HepG2 (cell line): ENCODE data around the gene KIAA1755. TPM values are rescaled to one million over a fixed set of nuclear protein-coding genes. Genes with fewer than 3 reads are reported as not detected.

ENCODE experiments used
- AKAP8 ChIP-seq: sonication (generic); formaldehyde crosslinking; IDR thresholded peaks from 2 replicates; pipeline ENCODE4 v1.5.1; 2020; ENCODE audit warnings: mild to moderate bottlenecking, missing genetic modification reagents
- MTF2 ChIP-seq: sonication (generic); formaldehyde crosslinking; IDR thresholded peaks from 2 replicates; pipeline ENCODE4 v1.5.0; 2020; ENCODE audit warnings: missing genetic modification reagents, borderline replicate concordance
- PITX1 ChIP-seq: sonication (generic); formaldehyde crosslinking; IDR thresholded peaks from 2 replicates; pipeline ENCODE4 v1.5.1; 2020; ENCODE audit warnings: mild to moderate bottlenecking, missing genetic modification reagents
- PLRG1 ChIP-seq: fragments of 450-650 bp; conservative IDR thresholded peaks from 2 replicates; pipeline ENCODE4 v1.6.1; 2016
- PRPF4 ChIP-seq: fragments of 200-400 bp; formaldehyde crosslinking; IDR thresholded peaks from 2 replicates; pipeline ENCODE4 v1.6.1; 2016; ENCODE audit warnings: low read length, low read depth; ENCODE audit not compliant: poor library complexity, severe bottlenecking
- SP140L ChIP-seq: sonication (generic); formaldehyde crosslinking; IDR thresholded peaks from 2 replicates; pipeline ENCODE4 v1.4.0; 2020; ENCODE audit warnings: missing genetic modification reagents, borderline replicate concordance
- TAF1 ChIP-seq: sonication (generic); formaldehyde crosslinking; IDR thresholded peaks from 2 replicates; pipeline ENCODE4 v1.4.0; 2020; ENCODE audit warnings: missing genetic modification reagents
- TCF12 ChIP-seq, 2 experiments: fragments of 450-650 bp in 1 of 2; sonication (generic) in 1 of 2; formaldehyde crosslinking in 1 of 2; IDR thresholded peaks; 2 replicates each; pipeline versions ENCODE4 v1.6.1 to v1.8.0; 2017 to 2022; ENCODE audit warnings: antibody characterized with exemption in 1 of 2, mild to moderate bottlenecking in 1 of 2, missing genetic modification reagents in 1 of 2, moderate library complexity in 1 of 2
- ZNF230 ChIP-seq: sonication (generic); formaldehyde crosslinking; IDR thresholded peaks from 2 replicates; pipeline ENCODE4 v1.4.0; 2020; ENCODE audit warnings: mild to moderate bottlenecking, missing genetic modification reagents
- ZNF567 ChIP-seq: sonication (generic); formaldehyde crosslinking; IDR thresholded peaks from 2 replicates; pipeline ENCODE4 v1.8.1; 2023; ENCODE audit warnings: mild to moderate bottlenecking, missing genetic modification reagents, borderline replicate concordance
- ZNF598 ChIP-seq: sonication (generic); formaldehyde crosslinking; IDR thresholded peaks from 2 replicates; pipeline ENCODE4 v1.5.1; 2020; ENCODE audit warnings: mild to moderate bottlenecking, missing genetic modification reagents, borderline replicate concordance
- ZNF605 ChIP-seq: sonication (generic); formaldehyde crosslinking; IDR thresholded peaks from 2 replicates; pipeline ENCODE4 v1.8.0; 2022; ENCODE audit warnings: mild to moderate bottlenecking, missing genetic modification reagents
- polyA plus RNA-seq, 8 experiments: library from polyadenylated mRNA; depleted of rRNA in 3 of 8; stranded (reverse) in 7 of 8; unstranded in 1 of 8; fragments of >200 nt; fragmentation: Illumina TruSeq in 4 of 8; extraction: Trizol in 4 of 8; gene quantifications; 2 replicates each; pipeline versions ENCODE4 v1.2.1 to v1.2.3, GENCODE V29; 2011 to 2016; ENCODE audit warnings: low read depth in 4 of 8, missing spikeins in 1 of 8, mixed read lengths in 1 of 8; ENCODE audit not compliant: insufficient read depth in 1 of 8
- total RNA-seq, 5 experiments: library from RNA; depleted of rRNA; stranded (reverse); fragments of >200 nt; fragmentation: Illumina TruSeq; extraction: Trizol; gene quantifications; 2 replicates each; pipeline ENCODE4 v1.2.3, GENCODE V29; 2016; ENCODE audit warnings: low read depth in 1 of 5
- TF ChIP-seq, protein P1 (sequence below): sonication (generic); formaldehyde crosslinking; IDR thresholded peaks from 2 replicates; pipeline ENCODE4 v1.4.0; 2020; ENCODE audit warnings: missing genetic modification reagents, borderline replicate concordance
- TF ChIP-seq, protein P2 (sequence below): IDR thresholded peaks from 2 replicates; pipeline ENCODE4 v1.6.1; 2016
- TF ChIP-seq, protein P3 (sequence below): sonication (generic); formaldehyde crosslinking; conservative IDR thresholded peaks from 2 replicates; pipeline ENCODE4 v1.8.0; 2022; ENCODE audit warnings: mild to moderate bottlenecking, moderate library complexity, missing genetic modification reagents
- TF ChIP-seq, protein P4 (sequence below): sonication (generic); formaldehyde crosslinking; IDR thresholded peaks from 2 replicates; pipeline ENCODE4 v1.4.0; 2020; ENCODE audit warnings: mild to moderate bottlenecking, missing genetic modification reagents
- TF ChIP-seq, protein P5 (sequence below): sonication (generic); formaldehyde crosslinking; IDR thresholded peaks from 2 replicates; pipeline ENCODE4 v1.5.0; 2020; ENCODE audit warnings: mild to moderate bottlenecking, missing genetic modification reagents, borderline replicate concordance

KIAA1755 gene
- total and polyA plus RNA-seq, 2 of the 13 experiments (the other 11 are each of a cell fraction or from before 2014, with no cell fraction given), result 0.04 TPM; not detected in 1

DNA sequence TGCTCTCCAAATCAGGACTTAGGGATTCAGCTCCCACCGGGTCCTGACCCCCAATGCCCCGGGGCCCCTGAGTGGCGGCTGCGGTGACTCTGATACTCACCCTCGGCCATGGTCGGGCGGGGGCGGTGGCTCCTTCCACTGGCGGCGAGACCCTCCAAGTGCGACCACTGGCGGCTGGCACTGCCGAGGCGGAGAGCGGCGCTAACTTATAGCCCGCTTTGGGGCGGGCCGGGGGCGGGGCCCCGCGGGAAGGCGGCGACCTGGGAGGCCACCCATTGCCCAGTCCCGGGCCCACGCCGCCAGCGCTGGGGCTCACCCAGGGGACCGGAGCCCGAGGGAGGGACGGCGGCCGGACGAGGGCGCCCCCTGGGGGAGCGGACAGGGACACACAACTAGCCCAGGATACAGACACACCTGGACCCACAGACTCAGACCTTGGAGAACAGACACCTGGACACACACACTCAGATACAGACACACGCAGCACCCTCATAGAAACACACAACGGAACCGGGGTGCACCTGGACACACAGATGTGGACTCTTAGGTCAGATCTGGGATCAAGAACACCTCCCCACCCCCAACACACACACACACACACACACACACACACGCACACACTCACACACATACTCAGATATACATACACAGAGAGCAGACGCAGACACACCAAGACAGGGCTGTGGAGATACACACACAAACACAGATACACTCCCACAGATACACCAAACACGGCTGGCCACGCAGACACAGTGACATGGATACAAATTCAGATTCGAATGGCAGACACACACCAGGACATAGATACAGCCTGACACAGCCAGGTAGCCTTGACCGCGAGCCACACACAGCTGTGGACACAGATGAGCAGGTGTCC lies 95.2 kb downstream of the KIAA1755 start, which contains the start of gene TGM2 (continued):
- TF ChIP-seq, protein P1, sequence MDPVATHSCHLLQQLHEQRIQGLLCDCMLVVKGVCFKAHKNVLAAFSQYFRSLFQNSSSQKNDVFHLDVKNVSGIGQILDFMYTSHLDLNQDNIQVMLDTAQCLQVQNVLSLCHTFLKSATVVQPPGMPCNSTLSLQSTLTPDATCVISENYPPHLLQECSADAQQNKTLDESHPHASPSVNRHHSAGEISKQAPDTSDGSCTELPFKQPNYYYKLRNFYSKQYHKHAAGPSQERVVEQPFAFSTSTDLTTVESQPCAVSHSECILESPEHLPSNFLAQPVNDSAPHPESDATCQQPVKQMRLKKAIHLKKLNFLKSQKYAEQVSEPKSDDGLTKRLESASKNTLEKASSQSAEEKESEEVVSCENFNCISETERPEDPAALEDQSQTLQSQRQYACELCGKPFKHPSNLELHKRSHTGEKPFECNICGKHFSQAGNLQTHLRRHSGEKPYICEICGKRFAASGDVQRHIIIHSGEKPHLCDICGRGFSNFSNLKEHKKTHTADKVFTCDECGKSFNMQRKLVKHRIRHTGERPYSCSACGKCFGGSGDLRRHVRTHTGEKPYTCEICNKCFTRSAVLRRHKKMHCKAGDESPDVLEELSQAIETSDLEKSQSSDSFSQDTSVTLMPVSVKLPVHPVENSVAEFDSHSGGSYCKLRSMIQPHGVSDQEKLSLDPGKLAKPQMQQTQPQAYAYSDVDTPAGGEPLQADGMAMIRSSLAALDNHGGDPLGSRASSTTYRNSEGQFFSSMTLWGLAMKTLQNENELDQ, result peak; percentile 66; the same call in 1 of the 2 replicates
- TF ChIP-seq PRPF4 (no peak), AKAP8 (CRISPR knock-in tag) (no peak), TCF12 (IDR thresholded peaks at IDR 0.05) (no peak), TCF12 (CRISPR knock-in tag; IDR thresholded peaks at IDR 0.05) (peak; percentile 73), PLRG1 (no peak), SP140L (CRISPR knock-in tag) (peak; percentile 69; the same call in 1 of the 2 replicates), TAF1 (CRISPR knock-in tag) (peak; percentile 58; the same call in 1 of the 2 replicates), MTF2 (CRISPR knock-in tag) (0 out of 2 replicates have a peak, but pooled peaks have one; percentile 87), ZNF567 (CRISPR knock-in tag) (0 out of 2 replicates have a peak, but pooled peaks have one; percentile 50), ZNF605 (peak; percentile 89; the same call in 1 of the 2 replicates), PITX1 (CRISPR knock-in tag) (peak; percentile 61; the same call in 1 of the 2 replicates), ZNF598 (CRISPR knock-in tag) (peak; percentile 95), ZNF230 (CRISPR knock-in tag) (0 out of 2 replicates have a peak, but pooled peaks have one; percentile 88)
- TF ChIP-seq, protein P2, sequence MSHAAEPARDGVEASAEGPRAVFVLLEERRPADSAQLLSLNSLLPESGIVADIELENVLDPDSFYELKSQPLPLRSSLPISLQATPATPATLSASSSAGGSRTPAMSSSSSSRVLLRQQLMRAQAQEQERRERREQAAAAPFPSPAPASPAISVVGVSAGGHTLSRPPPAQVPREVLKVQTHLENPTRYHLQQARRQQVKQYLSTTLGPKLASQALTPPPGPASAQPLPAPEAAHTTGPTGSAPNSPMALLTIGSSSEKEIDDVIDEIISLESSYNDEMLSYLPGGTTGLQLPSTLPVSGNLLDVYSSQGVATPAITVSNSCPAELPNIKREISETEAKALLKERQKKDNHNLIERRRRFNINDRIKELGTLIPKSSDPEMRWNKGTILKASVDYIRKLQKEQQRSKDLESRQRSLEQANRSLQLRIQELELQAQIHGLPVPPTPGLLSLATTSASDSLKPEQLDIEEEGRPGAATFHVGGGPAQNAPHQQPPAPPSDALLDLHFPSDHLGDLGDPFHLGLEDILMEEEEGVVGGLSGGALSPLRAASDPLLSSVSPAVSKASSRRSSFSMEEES (CRISPR knock-in tag), result peak; percentile 36; the same call in 1 of the 2 replicates
- TF ChIP-seq, protein P3, sequence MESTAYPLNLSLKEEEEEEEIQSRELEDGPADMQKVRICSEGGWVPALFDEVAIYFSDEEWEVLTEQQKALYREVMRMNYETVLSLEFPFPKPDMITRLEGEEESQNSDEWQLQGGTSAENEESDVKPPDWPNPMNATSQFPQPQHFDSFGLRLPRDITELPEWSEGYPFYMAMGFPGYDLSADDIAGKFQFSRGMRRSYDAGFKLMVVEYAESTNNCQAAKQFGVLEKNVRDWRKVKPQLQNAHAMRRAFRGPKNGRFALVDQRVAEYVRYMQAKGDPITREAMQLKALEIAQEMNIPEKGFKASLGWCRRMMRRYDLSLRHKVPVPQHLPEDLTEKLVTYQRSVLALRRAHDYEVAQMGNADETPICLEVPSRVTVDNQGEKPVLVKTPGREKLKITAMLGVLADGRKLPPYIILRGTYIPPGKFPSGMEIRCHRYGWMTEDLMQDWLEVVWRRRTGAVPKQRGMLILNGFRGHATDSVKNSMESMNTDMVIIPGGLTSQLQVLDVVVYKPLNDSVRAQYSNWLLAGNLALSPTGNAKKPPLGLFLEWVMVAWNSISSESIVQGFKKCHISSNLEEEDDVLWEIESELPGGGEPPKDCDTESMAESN (CRISPR knock-in tag), result 0 out of 2 replicates have a peak, but pooled peaks have one; percentile 64
- TF ChIP-seq, protein P4, sequence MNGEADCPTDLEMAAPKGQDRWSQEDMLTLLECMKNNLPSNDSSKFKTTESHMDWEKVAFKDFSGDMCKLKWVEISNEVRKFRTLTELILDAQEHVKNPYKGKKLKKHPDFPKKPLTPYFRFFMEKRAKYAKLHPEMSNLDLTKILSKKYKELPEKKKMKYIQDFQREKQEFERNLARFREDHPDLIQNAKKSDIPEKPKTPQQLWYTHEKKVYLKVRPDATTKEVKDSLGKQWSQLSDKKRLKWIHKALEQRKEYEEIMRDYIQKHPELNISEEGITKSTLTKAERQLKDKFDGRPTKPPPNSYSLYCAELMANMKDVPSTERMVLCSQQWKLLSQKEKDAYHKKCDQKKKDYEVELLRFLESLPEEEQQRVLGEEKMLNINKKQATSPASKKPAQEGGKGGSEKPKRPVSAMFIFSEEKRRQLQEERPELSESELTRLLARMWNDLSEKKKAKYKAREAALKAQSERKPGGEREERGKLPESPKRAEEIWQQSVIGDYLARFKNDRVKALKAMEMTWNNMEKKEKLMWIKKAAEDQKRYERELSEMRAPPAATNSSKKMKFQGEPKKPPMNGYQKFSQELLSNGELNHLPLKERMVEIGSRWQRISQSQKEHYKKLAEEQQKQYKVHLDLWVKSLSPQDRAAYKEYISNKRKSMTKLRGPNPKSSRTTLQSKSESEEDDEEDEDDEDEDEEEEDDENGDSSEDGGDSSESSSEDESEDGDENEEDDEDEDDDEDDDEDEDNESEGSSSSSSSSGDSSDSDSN, result peak; percentile 74
- TF ChIP-seq, protein P5, sequence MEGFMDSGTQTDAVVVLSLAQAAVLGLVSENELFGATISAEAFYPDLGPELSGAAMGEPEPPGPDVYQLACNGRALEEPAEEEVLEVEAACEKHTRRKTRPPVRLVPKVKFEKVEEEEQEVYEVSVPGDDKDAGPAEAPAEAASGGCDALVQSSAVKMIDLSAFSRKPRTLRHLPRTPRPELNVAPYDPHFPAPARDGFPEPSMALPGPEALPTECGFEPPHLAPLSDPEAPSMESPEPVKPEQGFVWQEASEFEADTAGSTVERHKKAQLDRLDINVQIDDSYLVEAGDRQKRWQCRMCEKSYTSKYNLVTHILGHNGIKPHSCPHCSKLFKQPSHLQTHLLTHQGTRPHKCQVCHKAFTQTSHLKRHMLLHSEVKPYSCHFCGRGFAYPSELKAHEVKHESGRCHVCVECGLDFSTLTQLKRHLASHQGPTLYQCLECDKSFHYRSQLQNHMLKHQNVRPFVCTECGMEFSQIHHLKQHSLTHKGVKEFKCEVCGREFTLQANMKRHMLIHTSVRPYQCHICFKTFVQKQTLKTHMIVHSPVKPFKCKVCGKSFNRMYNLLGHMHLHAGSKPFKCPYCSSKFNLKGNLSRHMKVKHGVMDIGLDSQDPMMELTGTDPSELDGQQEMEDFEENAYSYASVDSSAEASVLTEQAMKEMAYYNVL, result peak; percentile 74; the same call in 1 of the 2 replicates
